ENCODE data around the gene FFAR3.

FFAR3 gene

GRCh38 chr19:35407619-35408018 lies 49.4 kb downstream of the FFAR3 start:
- H3K9ac ChIP-seq (ENCODE audit: insufficient read length): no peak overlapping the region
- no peak for DNase-seq (ENCODE audit: low read depth, low spot score)
- H3K4me3 ChIP-seq: no peak overlapping the region
- H3K9me3 ChIP-seq (ENCODE audit: low read depth, low read length): no peaks in the 10 kb centered on the region
- H3K27ac ChIP-seq: no peak overlapping the region
- H3K36me3 ChIP-seq (ENCODE audit: insufficient read depth, low read length): no peaks in the 10 kb centered on the region
- TF ChIP-seq EZH2 (IDR thresholded peaks at IDR 0.05): no peak

- no peaks in the 10 kb centered on the region for H3K36me3 ChIP-seq (ENCODE audit: insufficient read depth, low read length)
- H3K4me3 ChIP-seq: no peak overlapping the region
- no peaks in the 10 kb centered on the region for H3K9me3 ChIP-seq (ENCODE audit: low read depth, low read length)
- H3K9ac ChIP-seq (ENCODE audit: insufficient read length): no peak overlapping the region
- no peak for DNase-seq (ENCODE audit: low read depth, low spot score)
- TF ChIP-seq FOXP2 (optimal IDR thresholded peaks at IDR 0.05; ENCODE audit: control extremely low read depth, extremely low read length, insufficient read depth) (no peak), POLR2AphosphoS5 (IDR thresholded peaks at IDR 0.05; ENCODE audit: borderline replicate concordance, low read depth, low read length) (no peak), EZH2 (IDR thresholded peaks at IDR 0.05) (no peak)
- no peak overlapping the region for H3K27ac ChIP-seq
These were observed 50.3 kb downstream of the FFAR3 start for GRCh38 chr19:35408284-35409171.

- DNase-seq (ENCODE audit: low read depth, low spot score): no peak
- TF ChIP-seq FOXP2 (optimal IDR thresholded peaks at IDR 0.05; ENCODE audit: control extremely low read depth, extremely low read length, insufficient read depth) (no peak), POLR2AphosphoS5 (IDR thresholded peaks at IDR 0.05; ENCODE audit: borderline replicate concordance, low read depth, low read length) (no peak), EZH2 (IDR thresholded peaks at IDR 0.05) (no peak)
- Histone ChIP-seq H3K4me3 (no peak overlapping the region), H3K36me3 (ENCODE audit: insufficient read depth, low read length) (no peaks in the 10 kb centered on the region), H3K27ac (no peak overlapping the region), H3K9ac (ENCODE audit: insufficient read length) (no peak overlapping the region), H3K9me3 (ENCODE audit: low read depth, low read length) (no peaks in the 10 kb centered on the region)
These were observed 50.9 kb downstream of the FFAR3 start for GRCh38 chr19:35409191-35409590.

Data from SK-N-MC (cell line).